ENCODE measurements around the gene ABCG2. TPM values are rescaled to one million over a fixed set of nuclear protein-coding genes. Genes with fewer than 3 reads are reported as not detected.

Gene ABCG2
- total and polyA plus RNA-seq, 9 donors = 3.4 to 6.5 (median 4.4) TPM

DNA sequence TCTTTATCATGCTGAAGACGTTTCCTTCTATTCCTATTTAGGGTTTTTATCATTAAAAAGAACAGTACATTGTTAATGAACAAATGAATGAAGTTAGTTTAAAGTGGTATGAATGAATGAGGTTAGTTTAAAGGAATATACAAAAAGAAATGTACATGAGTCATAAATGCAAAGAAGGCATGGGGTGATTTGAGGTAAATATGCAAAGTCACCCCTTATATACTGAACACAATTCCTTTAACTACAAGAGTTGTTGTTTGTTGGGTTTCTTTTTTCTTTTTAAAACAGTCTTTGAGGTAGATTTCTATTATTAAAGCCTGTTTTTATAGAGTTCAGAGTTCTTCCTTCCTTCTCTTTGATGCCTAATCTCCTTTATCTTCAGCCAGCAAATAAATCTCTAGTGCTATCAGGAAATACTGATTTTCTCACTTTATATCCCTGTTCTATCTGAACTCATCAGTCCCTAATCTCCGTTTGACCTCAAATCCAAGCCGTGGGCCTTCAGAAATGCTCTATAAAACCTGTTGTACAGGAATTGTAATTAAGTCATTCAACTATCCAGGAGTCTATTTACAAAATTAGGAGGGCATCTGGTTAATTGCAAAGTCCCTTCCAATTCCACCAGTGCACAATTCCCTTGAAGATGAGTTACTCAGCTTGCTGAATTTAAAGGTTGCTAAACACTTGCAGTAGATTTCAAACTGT is 31.6 kb upstream of the ABCG2 start:
- H3K4me1 ChIP-seq (ENCODE audit: control insufficient read depth, insufficient read depth, low read length) = no peaks in the 10 kb centered on the region
- H3K27me3 ChIP-seq (ENCODE audit: control insufficient read depth, insufficient read depth, low read length) = no peaks in the 10 kb centered on the region
- WGBS (ENCODE audit: insufficient coverage) = no CpG with 5 or more reads among the region's 3 CpGs

DNA sequence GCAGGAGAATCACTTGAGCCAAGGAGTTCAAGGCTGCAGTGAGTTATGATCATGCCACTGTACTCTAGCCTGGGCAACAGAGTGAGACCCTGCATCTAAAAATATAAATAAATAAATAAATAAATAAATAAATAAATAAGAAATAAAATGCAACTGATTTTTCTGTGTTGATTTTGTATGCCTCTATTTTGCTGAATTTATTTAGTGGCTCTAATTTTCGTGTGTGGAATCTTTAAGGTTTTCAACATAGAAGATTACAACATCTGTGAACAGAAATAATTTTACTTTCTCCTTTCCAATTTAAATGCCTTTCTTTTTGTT is 30.9 kb upstream of the ABCG2 start:
- DNase-seq = no peak
- no peak overlapping the region for H3K27ac ChIP-seq (ENCODE audit: low read length)
- H3K4me3 ChIP-seq (ENCODE audit: low read length) = no peak overlapping the region
- H3K9me3 ChIP-seq (replicated peaks; ENCODE audit: control insufficient read depth, low read depth, low read length) = no peaks in the 10 kb centered on the region
- H3K4me1 ChIP-seq (ENCODE audit: control insufficient read depth, insufficient read depth, low read length) = no peaks in the 10 kb centered on the region
- no peaks in the 10 kb centered on the region for H3K36me3 ChIP-seq (ENCODE audit: control insufficient read depth, insufficient read depth, low read length)
- no CpG with 5 or more reads among the region's 1 CpG for WGBS (ENCODE audit: insufficient coverage)
- no peaks in the 10 kb centered on the region for H3K27me3 ChIP-seq (ENCODE audit: control insufficient read depth, insufficient read depth, low read length)

More for the DNA sequence above, 31.6 kb upstream of the ABCG2 start:
- Histone ChIP-seq H3K36me3 (ENCODE audit: control insufficient read depth, insufficient read depth, low read length) (no peaks in the 10 kb centered on the region), H3K4me3 (ENCODE audit: low read length) (no peak overlapping the region), H3K27ac (ENCODE audit: low read length) (no peak overlapping the region), H3K9me3 (replicated peaks; ENCODE audit: control insufficient read depth, low read depth, low read length) (no peaks in the 10 kb centered on the region)
- DNase-seq = no peak

DNA sequence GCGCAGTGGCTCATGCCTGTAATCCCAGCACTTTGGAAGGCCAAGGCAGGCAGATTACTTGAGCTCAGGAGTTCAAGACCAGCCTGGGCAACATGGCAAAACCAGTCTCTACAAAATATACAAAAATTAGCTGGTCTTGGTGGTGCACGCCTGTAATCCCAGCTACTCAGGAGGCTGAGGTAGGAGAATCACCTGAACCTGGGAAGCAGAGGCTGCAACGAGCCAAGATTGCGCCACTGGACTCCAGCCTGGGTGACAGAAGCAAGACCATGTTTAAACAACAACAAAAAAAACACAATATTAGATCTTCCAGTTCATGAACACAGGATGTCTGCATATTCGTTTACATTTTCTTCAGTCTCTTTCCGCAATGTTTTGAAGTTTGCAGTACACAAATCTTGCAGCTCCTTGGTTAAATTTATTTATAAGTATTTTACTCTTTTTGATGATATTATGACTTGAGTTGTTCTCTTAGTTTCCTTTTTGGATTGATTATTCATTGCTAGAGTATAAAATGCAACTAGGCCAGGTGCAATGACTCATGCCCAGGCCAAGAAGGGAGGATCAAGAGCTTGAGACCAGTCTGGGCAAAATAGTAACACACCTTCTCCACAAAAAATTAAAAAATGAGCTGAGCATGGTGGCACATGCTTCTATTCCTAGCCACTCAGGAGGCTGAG is 30.4 kb upstream of the ABCG2 start:
- Histone ChIP-seq H3K9me3 (replicated peaks; ENCODE audit: control insufficient read depth, low read depth, low read length) (no peaks in the 10 kb centered on the region), H3K4me1 (ENCODE audit: control insufficient read depth, insufficient read depth, low read length) (no peaks in the 10 kb centered on the region), H3K27me3 (ENCODE audit: control insufficient read depth, insufficient read depth, low read length) (no peaks in the 10 kb centered on the region), H3K4me3 (ENCODE audit: low read length) (no peak overlapping the region), H3K27ac (ENCODE audit: low read length) (no peak overlapping the region), H3K36me3 (ENCODE audit: control insufficient read depth, insufficient read depth, low read length) (no peaks in the 10 kb centered on the region)
- DNase-seq = no peak
- WGBS (ENCODE audit: insufficient coverage) = no CpG with 5 or more reads among the region's 6 CpGs

DNA sequence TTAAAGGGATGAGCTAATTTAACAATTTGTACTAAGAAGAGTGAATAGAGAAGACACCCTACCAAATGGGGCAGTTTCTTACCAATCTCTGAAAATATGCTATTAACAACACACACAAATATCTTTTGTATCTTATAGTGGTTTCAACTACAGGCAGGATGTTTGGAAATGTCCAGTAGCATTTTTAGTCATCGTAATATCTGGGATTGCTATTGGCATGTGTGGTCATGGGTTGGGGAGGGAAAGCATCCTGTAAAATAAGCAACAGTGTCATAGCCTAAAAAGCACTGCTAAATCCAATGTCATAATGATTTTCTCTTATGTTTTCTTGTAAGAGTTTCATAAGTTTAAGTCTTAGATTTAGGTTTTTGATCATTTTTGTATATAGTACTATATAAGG is 29.3 kb upstream of the ABCG2 start:
- H3K9me3 ChIP-seq (replicated peaks; ENCODE audit: control insufficient read depth, low read depth, low read length) = no peaks in the 10 kb centered on the region
- H3K4me1 ChIP-seq (ENCODE audit: control insufficient read depth, insufficient read depth, low read length) = no peaks in the 10 kb centered on the region
- H3K27me3 ChIP-seq (ENCODE audit: control insufficient read depth, insufficient read depth, low read length) = no peaks in the 10 kb centered on the region
- no peak for DNase-seq
- H3K36me3 ChIP-seq (ENCODE audit: control insufficient read depth, insufficient read depth, low read length) = no peaks in the 10 kb centered on the region
- no peak overlapping the region for H3K4me3 ChIP-seq (ENCODE audit: low read length)
- no peak overlapping the region for H3K27ac ChIP-seq (ENCODE audit: low read length)
- WGBS (ENCODE audit: insufficient coverage) = no CpG with 5 or more reads among the region's 1 CpG

DNA sequence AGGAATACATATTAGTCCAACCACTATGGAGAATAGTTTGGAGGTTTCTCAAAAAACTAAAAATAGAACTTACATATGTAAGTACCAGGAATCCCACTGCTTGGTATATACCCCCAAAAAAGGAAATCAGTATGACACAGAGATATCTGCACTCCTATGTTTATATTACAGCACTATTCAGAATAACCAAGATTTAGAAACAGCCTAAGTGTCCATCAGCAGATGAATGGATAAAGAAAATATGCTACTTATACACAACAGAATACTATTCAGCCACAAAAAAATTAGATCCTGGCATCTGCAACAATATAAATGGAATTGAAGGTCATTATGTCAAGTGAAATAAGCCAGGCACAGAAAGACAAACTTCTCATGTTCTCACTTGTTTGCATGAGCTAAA is 27.5 kb upstream of the ABCG2 start:
- Histone ChIP-seq H3K27me3 (ENCODE audit: control insufficient read depth, insufficient read depth, low read length) (no peaks in the 10 kb centered on the region), H3K9me3 (replicated peaks; ENCODE audit: control insufficient read depth, low read depth, low read length) (no peaks in the 10 kb centered on the region), H3K4me3 (ENCODE audit: low read length) (no peak overlapping the region), H3K36me3 (ENCODE audit: control insufficient read depth, insufficient read depth, low read length) (no peaks in the 10 kb centered on the region), H3K27ac (ENCODE audit: low read length) (no peak overlapping the region), H3K4me1 (ENCODE audit: control insufficient read depth, insufficient read depth, low read length) (no peaks in the 10 kb centered on the region)
- DNase-seq = no peak

DNA sequence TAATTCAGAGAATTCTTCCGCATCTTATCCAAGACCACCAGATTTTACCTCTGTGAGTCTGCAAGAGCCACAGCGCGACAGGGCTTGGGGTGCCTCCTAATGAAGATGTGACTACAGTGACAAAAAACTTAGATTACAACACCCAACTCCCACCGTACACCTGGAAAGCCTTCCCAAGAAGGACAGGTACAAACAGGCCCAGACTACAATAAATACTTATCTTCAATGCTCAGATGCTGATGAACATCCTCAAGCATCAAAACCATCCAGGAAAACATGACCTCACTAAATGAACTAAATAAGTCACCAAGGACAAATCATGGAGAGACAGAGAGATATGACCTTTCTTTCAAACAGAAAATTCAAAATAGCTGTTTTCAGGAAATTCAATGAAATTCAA is 20.8 kb upstream of the ABCG2 start:
- no peaks in the 10 kb centered on the region for H3K27me3 ChIP-seq (ENCODE audit: control insufficient read depth, insufficient read depth, low read length)
- H3K27ac ChIP-seq (ENCODE audit: low read length) = no peak overlapping the region
- no peaks in the 10 kb centered on the region for H3K4me1 ChIP-seq (ENCODE audit: control insufficient read depth, insufficient read depth, low read length)
- H3K4me3 ChIP-seq (ENCODE audit: low read length) = no peak overlapping the region
- H3K9me3 ChIP-seq (replicated peaks; ENCODE audit: control insufficient read depth, low read depth, low read length) = peaks cover 3% of the 10 kb centered on the region
- WGBS (ENCODE audit: insufficient coverage) = 95% methylated on average over 3 of the region's 4 CpGs
- H3K36me3 ChIP-seq (ENCODE audit: control insufficient read depth, insufficient read depth, low read length) = no peaks in the 10 kb centered on the region
- no peak for DNase-seq

DNA sequence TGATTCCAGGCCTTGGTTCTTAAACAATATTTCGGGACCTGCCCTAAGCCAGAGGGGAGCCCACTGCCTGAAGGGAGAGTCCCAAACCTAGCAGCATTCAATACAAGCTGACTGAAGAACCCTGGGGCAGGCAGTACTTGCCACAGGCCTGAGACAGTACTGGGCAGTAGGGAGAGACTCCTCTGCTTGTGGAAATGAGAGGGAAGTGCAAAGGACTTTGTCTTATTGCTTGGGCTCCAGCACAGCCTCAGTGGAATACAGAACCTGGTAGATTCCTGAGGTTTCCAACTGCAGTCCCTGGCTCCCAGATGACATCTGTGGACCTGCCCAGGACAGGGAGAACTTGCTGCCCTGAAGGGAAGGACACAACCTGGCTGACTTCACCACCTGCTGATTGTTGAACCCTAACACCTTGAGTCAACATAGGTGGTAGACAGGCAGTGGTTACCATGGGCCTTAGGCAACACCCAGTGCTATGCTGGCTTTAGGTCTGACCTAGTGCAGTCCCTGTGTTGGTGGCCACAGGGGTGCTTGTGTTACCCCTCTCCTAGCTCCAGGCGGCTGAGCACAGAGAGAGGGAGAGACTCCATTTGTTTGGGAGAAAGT is 20.3 kb upstream of the ABCG2 start:
- Histone ChIP-seq H3K36me3 (ENCODE audit: control insufficient read depth, insufficient read depth, low read length) (no peaks in the 10 kb centered on the region), H3K27me3 (ENCODE audit: control insufficient read depth, insufficient read depth, low read length) (no peaks in the 10 kb centered on the region), H3K9me3 (replicated peaks; ENCODE audit: control insufficient read depth, low read depth, low read length) (peaks cover 3% of the 10 kb centered on the region), H3K4me1 (ENCODE audit: control insufficient read depth, insufficient read depth, low read length) (no peaks in the 10 kb centered on the region), H3K27ac (ENCODE audit: low read length) (no peak overlapping the region), H3K4me3 (ENCODE audit: low read length) (no peak overlapping the region)
- WGBS (ENCODE audit: insufficient coverage) = 83% methylated on average over 1 of the region's 2 CpGs
- DNase-seq = no peak

DNA sequence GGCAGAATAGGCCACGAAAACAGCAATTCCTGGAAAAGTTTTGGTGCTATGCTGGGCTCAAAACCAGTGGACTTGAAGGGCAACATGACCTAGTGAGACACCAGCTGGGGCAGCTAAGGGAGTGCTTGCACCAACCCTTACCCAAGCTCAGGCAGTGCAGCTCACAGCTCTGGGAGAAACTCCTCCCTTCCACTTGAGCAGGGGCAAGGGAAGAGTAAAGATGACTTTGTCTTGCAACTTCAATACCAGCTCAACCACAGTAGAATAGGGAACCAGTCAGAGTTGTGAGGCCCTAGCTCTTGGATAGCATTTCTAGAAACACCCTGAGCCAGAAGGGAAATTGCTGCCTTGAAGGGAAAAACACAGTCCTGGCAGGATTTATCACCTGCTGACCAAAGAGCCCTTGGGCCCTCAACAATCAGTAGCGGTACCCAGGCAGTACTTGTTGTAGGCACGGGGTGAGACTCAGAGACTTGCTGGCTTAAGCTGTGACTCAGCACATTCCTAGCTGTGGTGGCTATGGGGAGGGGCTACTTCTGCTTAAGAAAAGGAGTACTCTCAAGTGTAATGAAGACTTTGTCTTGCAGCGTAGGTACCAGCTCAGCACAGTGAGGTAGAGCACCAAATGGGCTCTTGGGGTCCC is 19.7 kb upstream of the ABCG2 start:
- Histone ChIP-seq H3K4me3 (ENCODE audit: low read length) (no peak overlapping the region), H3K36me3 (ENCODE audit: control insufficient read depth, insufficient read depth, low read length) (no peaks in the 10 kb centered on the region), H3K9me3 (replicated peaks; ENCODE audit: control insufficient read depth, low read depth, low read length) (peaks cover 3% of the 10 kb centered on the region), H3K27me3 (ENCODE audit: control insufficient read depth, insufficient read depth, low read length) (no peaks in the 10 kb centered on the region), H3K27ac (ENCODE audit: low read length) (no peak overlapping the region), H3K4me1 (ENCODE audit: control insufficient read depth, insufficient read depth, low read length) (no peaks in the 10 kb centered on the region)
- DNase-seq = peak; percentile 52
- 61% methylated on average over 4 of the region's 4 CpGs for WGBS (ENCODE audit: insufficient coverage)

DNA sequence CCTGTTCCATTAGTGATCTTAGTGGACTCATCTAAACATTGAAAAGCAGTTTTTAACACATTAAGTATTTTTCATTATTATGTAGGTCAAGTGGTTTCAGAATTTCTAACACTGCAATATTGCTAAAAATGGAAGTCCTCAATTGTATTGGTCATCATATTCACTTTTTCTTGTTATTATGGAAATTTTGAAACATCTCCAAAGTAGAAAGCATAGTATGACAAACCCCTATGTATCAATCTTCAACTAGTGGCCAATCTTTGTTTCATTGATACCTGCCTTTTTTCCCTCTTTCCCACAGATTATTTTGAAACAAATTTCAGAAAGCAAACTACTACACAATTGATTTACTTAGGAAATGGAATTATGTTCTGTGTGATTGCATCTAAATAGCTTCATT is 14.5 kb upstream of the ABCG2 start:
- Histone ChIP-seq H3K27ac (ENCODE audit: low read length) (no peak overlapping the region), H3K36me3 (ENCODE audit: control insufficient read depth, insufficient read depth, low read length) (no peaks in the 10 kb centered on the region), H3K4me3 (ENCODE audit: low read length) (no peak overlapping the region), H3K4me1 (ENCODE audit: control insufficient read depth, insufficient read depth, low read length) (no peaks in the 10 kb centered on the region), H3K27me3 (ENCODE audit: control insufficient read depth, insufficient read depth, low read length) (no peaks in the 10 kb centered on the region), H3K9me3 (replicated peaks; ENCODE audit: control insufficient read depth, low read depth, low read length) (no peaks in the 10 kb centered on the region)
- DNase-seq = no peak

DNA sequence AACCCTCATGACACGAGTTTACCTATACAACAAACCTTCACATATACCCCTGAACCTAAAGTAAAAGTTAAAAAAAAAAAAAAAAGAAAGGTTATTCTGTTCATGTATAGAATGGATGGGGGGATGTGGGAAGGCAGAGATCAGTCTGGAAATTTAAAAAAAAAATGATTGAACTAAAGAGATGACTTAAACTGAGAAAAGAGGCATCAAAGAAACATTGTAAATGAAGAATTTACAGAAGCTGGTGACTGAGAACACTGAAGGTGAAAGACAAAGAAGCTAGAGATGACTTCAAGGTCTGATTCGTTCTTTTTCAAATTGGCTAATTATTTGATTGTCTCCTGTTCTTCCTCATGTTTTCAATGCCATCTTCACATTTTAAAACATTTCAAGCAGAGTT is 12.8 kb upstream of the ABCG2 start:
- no peak overlapping the region for H3K4me3 ChIP-seq (ENCODE audit: low read length)
- no CpG with 5 or more reads among the region's 2 CpGs for WGBS (ENCODE audit: insufficient coverage)
- no peak overlapping the region for H3K27ac ChIP-seq (ENCODE audit: low read length)
- H3K36me3 ChIP-seq (ENCODE audit: control insufficient read depth, insufficient read depth, low read length) = no peaks in the 10 kb centered on the region
- H3K9me3 ChIP-seq (replicated peaks; ENCODE audit: control insufficient read depth, low read depth, low read length) = no peaks in the 10 kb centered on the region
- no peaks in the 10 kb centered on the region for H3K27me3 ChIP-seq (ENCODE audit: control insufficient read depth, insufficient read depth, low read length)
- H3K4me1 ChIP-seq (ENCODE audit: control insufficient read depth, insufficient read depth, low read length) = no peaks in the 10 kb centered on the region
- DNase-seq = no peak
